KBM-7 (cell line): ENCODE measurements around the gene SOX14.

Experiments
- DNase-seq: peaks from one replicate; pipeline ENCODE4 v3.0.0-alpha.2; 2015
- in situ Hi-C: fragments of 300-500 bp; cut with MboI; formaldehyde crosslinking; loops from 2 replicates; pipeline ENCODE4 v1.14.3; 2020; ENCODE audit warnings: low sequenced_read_pairs, low pct_unique_long_range_greater_than_20kb, mixed read lengths

SOX14 gene

GRCh38 chr3:137767538-137768360 is 3.6 kb downstream of the SOX14 start:
- in situ Hi-C loops, result no loop called here
- no peak for DNase-seq

DNA sequence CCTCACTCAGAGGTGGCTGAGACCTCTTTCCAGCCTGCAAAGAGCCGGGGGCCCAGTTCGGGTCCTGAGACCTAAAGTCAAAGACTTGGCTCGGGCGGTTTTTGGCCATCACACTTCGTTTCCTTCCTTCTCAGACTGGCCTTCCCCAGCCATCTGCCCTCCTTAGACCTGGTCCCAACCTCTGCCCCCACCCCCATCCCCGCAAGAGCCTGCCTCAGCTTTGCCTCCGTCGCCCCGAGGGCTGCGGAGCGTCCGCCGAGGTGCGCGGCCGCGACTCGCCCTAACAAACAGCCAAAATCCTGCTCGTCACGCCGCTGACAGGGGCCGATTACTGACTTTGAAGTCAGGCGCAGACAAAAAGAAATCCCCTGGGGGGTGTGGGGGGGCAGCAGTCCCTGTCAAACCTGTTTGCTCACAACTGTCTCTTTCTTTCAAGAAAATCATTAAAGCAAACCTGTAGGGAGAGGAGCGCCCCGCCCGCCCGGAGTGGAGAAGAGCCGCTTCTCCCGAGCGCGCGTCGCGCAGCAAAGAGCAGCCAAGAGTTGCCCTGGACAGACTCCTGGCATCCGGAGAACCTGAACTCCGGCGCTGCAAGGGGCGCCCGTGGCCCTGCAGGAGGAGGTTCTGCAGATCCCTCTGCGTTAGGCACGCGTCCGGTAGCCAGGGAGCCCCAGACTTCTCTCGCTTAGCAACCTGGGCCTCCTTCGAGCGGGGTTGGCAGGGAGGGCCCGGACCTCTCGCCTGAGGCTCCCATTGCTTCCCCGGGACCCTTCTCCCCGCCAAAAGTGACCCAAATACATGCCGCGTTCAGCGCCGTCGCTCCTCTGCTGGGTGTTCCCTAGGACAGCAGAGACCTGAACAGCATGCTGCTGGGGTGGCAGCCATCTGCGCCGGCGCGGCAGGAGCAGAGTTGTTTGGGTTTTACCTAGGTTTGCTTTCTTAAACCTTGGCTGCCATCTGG is 4.5 kb downstream of the SOX14 start:
- in situ Hi-C loops, result no loop called here
- no peak for DNase-seq

DNA sequence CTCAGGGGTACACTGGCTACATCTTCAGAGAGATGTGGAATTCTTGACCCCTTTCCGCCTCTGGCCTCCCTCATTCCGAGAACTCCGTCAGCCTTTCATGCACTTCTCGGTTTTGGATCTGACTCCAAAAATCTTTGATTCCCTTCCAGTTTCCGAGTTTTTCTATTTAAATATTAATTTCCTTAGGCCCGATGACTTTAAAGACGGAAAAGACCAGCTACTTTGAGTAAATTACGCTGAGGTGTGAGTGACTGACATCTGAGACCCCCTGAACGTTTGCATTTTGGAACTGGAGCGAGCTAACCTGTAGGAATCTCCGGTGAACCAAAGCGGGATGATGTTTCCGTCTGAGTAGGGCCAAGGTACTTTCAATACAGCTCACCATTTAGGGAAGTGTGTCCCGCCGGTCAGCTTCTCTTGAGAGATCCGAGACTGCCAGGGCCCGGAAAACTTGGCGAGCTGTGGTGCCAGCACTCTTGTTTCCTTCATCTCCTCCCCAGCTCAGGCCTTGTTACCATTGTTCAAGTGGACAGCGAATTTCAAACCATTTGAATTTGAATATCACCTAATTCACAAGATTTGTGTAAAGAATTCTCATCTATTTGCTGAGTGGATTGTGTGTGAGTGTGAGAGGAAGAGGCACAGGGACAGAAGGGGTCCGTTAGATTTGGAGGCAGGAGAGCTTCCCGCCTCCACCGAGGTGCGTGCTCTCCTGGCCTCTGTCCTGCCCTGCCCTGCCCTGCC is 5.4 kb downstream of the SOX14 start:
- no peak for DNase-seq
- in situ Hi-C loops, result no loop called here

DNA sequence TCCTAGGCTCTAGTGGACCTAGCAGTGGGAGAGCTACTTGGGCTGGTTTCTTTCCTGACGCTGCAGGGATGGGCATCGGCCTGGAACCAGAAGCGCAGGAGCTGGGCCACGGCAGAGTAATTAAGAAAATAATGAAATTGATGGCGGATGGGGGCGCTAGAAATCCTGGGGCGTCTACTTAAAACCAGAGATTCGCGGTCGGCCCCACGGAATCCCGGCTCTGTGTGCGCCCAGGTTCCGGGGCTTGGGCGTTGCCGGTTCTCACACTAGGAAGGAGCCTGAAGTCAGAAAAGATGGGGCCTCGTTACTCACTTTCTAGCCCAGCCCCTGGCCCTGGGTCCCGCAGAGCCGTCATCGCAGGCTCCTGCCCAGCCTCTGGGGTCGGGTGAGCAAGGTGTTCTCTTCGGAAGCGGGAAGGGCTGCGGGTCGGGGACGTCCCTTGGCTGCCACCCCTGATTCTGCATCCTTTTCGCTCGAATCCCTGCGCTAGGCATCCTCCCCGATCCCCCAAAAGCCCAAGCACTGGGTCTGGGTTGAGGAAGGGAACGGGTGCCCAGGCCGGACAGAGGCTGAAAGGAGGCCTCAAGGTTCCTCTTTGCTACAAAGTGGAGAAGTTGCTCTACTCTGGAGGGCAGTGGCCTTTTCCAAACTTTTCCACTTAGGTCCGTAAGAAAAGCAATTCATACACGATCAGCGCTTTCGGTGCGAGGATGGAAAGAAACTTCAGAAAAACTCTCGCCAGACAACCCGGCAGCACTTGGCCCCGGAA is 6.1 kb downstream of the SOX14 start:
- DNase-seq, result no peak

GRCh38 chr3:137770835-137771399 is 6.8 kb downstream of the SOX14 start:
- no peak for DNase-seq
- in situ Hi-C loops, result no loop called here

More for the DNA sequence above, 6.1 kb downstream of the SOX14 start:
- in situ Hi-C loops, result no loop called here

- DNase-seq, result peak; percentile 29
- in situ Hi-C loops, result no loop called here
Observed at GRCh38 chr3:137771401-137772213, 7.5 kb downstream of the SOX14 start.

DNA sequence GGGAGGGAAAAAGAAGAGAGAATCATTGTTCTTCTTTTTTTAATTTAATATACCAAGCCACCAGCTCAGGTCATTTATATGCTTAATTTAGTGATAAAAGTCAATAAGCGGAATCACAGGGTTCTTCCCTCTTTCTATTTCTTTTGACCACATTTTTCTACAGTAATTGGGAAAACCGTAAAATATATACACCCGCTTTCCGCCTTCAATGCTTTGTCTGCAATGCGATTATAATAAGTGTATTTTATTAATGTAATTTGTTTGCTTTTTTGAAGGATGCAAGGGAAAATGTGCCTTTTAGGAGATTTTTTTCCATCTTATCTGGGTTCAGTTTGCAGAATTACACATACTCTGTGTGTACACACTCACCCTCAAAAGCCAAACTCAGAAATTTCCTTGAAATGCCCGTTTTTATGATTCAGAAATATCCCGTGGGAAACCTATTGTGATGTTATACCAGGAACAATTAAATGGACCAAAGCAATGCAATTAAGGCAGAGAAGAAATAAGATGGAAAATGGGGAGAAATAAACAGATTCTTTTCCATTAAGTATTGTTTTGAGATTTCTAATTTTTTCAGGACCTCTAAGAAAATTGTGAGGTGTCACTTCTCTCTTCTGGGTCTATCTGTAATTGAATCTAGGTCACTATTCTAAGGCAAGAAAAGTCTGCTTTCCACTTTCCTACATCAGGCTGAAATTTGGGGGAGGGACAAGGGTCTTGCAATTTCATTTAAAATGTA is 8.3 kb downstream of the SOX14 start:
- DNase-seq, result no peak
- in situ Hi-C loops, result no loop called here

GRCh38 chr3:137778941-137779340 is 14.8 kb downstream of the SOX14 start:
- in situ Hi-C loops, result no loop called here
- no peak for DNase-seq

DNA sequence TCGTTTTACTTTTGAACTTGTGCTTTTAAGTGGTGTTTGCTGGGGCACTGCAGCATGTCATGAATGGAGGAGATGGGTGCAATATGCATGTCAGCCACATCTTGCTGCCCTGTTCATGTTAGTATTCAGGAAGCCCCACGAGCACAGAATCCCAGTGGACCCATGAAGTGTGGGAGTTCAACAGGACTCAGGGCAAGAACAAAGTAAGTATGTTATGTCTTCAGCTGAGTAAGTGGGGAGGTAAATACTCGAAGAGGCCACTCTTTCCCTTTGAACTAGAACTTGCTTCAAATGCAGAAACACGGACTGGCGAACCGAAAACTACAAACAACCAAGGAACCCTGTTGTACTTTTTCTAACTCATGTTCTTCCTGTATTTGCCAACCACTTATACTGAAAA is 23.4 kb downstream of the SOX14 start:
- DNase-seq, result no peak
- in situ Hi-C loops, result no loop called here

DNA sequence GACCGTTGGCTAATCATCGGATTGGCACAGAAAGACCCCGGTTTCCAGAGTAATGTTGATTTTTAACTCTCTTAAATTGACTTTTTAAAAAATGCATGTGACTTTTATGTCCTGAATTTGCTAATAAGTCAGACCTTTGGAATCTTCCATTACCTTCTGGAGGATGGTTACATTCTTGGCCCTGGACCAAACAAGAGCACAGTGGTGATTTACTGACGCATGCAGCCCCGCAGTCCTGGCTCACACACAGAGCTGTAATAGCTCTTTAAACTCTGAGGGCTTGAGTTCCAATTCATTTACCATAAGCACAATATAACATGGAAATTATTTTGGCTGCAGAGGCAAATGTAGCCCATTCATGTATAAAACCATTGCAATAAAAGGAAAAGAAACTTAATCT is 25.1 kb downstream of the SOX14 start:
- DNase-seq, result no peak
- in situ Hi-C loops, result no loop called here

- peak; percentile 43 for DNase-seq
- in situ Hi-C loops, result no loop called here
Observed at GRCh38 chr3:137792626-137793271, 28.6 kb downstream of the SOX14 start.

GRCh38 chr3:137796993-137797392 is 32.9 kb downstream of the SOX14 start:
- no peak for DNase-seq
- in situ Hi-C loops, result no loop called here

DNA sequence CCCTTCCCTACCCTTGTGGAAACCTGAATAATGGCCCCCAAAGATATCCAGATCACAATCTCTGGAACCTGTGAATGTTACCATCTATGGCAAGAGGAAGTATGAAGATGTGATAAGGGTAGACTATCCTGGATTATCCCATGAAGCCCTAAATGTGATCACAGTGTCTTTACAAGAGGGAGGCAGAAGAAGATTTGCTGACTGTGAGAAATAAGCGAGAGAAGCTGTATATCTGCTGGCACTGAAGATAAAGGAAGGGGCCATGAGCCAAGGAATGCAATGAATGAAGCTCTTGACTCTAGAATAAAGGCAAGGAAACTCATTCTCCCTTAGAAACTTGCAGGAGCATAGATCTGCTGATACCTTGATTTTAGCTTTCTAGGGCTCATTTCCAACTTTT is 39.1 kb downstream of the SOX14 start:
- no peak for DNase-seq
- in situ Hi-C loops, result no loop called here

DNA sequence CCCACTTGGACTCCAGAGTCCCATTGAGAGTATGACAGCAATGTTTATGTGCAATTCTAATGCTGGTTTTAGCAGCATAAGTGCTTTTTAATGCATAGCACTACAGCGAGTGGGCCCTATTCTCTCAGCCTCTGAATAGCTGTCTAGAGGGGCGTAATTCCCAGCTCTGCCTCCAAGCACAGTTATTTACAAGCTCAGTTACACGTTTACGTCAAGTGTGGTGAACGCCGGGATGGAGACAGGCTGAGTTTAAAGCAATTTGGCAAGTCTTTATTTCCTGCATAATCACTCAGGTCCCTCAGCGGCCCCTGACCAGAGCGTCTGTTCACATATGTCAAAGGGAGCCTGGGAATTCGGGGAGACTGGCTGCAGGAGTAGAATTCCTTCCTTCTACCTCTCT is 43.9 kb downstream of the SOX14 start:
- no peak for DNase-seq
- in situ Hi-C loops, result no loop called here

DNA sequence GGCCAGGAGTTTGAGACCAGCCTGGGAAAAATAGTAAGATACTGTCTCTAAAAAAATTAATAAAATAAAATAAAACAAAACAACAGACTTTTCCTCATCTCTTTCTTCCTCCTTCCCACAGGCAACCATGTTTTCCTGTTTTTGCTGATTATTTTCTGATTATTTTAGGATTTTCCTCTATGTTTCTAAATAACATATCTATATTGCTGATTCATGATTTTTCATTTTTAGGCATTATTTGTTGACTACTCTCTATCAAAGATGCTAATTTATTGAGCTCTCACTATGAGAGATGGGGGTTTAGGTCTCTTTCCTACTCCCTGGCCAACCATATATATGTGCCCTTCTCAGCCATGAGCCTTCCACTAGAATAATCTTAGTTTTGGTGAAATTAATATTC is 45.4 kb downstream of the SOX14 start:
- no peak for DNase-seq
- in situ Hi-C loops, result no loop called here

DNA sequence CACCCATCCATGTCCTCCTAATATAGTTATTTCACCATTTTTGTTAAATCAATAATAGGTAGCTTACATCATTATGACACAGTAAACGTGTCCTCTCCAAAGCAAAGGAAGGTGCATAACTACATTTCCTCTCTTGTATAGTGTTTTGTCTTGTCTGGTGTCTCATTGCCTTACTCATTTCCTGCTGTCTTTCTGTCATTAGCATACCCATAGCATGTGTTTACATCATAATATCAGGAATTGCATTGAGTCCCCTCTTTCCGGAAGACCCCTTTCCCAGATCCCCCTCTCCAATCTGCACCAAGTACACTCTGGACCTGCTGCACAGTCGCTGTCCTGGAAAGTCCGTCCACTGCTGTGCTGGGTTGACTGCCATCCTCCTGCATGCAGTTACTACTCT is 47.9 kb downstream of the SOX14 start:
- in situ Hi-C loops, result no loop called here
- no peak for DNase-seq

- in situ Hi-C loops, result no loop called here
- DNase-seq, result no peak
Observed at GRCh38 chr3:137815251-137815650, 51.1 kb downstream of the SOX14 start.
